ENCODE measurements around the gene ADGRD1.
"Not testable (repeated sequence)": the region's sequence is repeated elsewhere in the genome, so short reads cannot be mapped to it uniquely, and the experiment has no call there.

- TF ChIP-seq, protein P1, sequence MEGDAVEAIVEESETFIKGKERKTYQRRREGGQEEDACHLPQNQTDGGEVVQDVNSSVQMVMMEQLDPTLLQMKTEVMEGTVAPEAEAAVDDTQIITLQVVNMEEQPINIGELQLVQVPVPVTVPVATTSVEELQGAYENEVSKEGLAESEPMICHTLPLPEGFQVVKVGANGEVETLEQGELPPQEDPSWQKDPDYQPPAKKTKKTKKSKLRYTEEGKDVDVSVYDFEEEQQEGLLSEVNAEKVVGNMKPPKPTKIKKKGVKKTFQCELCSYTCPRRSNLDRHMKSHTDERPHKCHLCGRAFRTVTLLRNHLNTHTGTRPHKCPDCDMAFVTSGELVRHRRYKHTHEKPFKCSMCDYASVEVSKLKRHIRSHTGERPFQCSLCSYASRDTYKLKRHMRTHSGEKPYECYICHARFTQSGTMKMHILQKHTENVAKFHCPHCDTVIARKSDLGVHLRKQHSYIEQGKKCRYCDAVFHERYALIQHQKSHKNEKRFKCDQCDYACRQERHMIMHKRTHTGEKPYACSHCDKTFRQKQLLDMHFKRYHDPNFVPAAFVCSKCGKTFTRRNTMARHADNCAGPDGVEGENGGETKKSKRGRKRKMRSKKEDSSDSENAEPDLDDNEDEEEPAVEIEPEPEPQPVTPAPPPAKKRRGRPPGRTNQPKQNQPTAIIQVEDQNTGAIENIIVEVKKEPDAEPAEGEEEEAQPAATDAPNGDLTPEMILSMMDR (IDR thresholded peaks at IDR 0.05), result not testable (repeated sequence)
- TF ChIP-seq POLR2A, POLR2AphosphoS5 (IDR thresholded peaks at IDR 0.05): not testable (repeated sequence)
These were observed 117.0 kb downstream of the ADGRD1 start for GRCh38 chr12:131070668-131071067.
